Stomach (tissue), 9 donors: ENCODE data around the gene RBM47. TPM values are rescaled to one million over a fixed set of nuclear protein-coding genes. Genes with fewer than 3 reads are reported as not detected.

Experiments used
- DNase-seq, 2 donors: peaks; one replicate each; pipeline versions ENCODE4 v3.0.0 to v3.0.0-alpha.2; 2013 to 2019
- H3K27ac ChIP-seq, 5 donors: fragments of 200-600 bp in 4 of 5; sonication (generic) in 4 of 5; one replicate each; pipeline ENCODE4 v1.5.1; 2013 to 2019; ENCODE audit warnings: mild to moderate bottlenecking in 1 of 5, moderate library complexity in 1 of 5
- H3K27me3 ChIP-seq, 3 donors: fragments of 200-600 bp; sonication (generic); one replicate each; pipeline ENCODE4 v1.5.1; 2017 to 2019; ENCODE audit warnings: mixed run types in 1 of 3
- H3K36me3 ChIP-seq, 4 donors: fragments of 200-600 bp; sonication (generic); 1 replicate in 3 of 4; 2 replicates in 1 of 4; pipeline ENCODE4 v1.5.1; 2016 to 2019
- H3K4me1 ChIP-seq, 4 donors: fragments of 200-600 bp; sonication (generic); one replicate each; pipeline ENCODE4 v1.5.1; 2016 to 2019
- H3K4me3 ChIP-seq, 4 donors: fragments of 200-600 bp; sonication (generic) in 3 of 4; one replicate each; pipeline ENCODE4 v1.5.1; 2016 to 2019; ENCODE audit warnings: mild to moderate bottlenecking in 1 of 4
- H3K9me3 ChIP-seq, 4 donors: fragments of 200-600 bp; sonication (generic); one replicate each; pipeline ENCODE4 v1.5.1; 2016 to 2019
- EP300 ChIP-seq: sonication (generic); formaldehyde crosslinking; IDR thresholded peaks from one replicate; pipeline ENCODE4 v1.6.1; 2017; ENCODE audit warnings: antibody characterized with exemption
- POLR2A ChIP-seq, 4 donors: fragments of 450-650 bp; IDR thresholded peaks; one replicate each; pipeline ENCODE4 v1.6.1; 2016; ENCODE audit warnings: antibody characterized with exemption in 4 of 4, control low read depth in 2 of 4, mild to moderate bottlenecking in 1 of 4, moderate library complexity in 1 of 4
- POLR2AphosphoS5 ChIP-seq, 3 donors: sonication (generic); formaldehyde crosslinking; IDR thresholded peaks; one replicate each; pipeline ENCODE4 v1.6.1; 2016; ENCODE audit warnings: antibody characterized with exemption in 3 of 3
- WGBS, 5 donors: extraction: QIAGEN DNeasy Blood & Tissue Kit in 3 of 5; methylation state at CpG; one replicate each; pipeline versions ENCODE4 v1.1.5 to v1.1.7; 2013 to 2018; 5-methylcytosine and 5-hydroxymethylcytosine counted together
- intact Hi-C: fragments of 100-400 bp; cut with DNase I; formaldehyde crosslinking; loops from one replicate; pipeline ENCODE4 v1.15.1; 2023; ENCODE audit warnings: low total_unique reads
- polyA plus RNA-seq, 3 donors: library from polyadenylated mRNA; stranded (reverse); fragments of 200-250 nt; gene quantifications; one replicate each; pipeline ENCODE4 v1.2.3, GENCODE V29; 2013
- total RNA-seq, 5 donors: library from RNA; depleted of rRNA; stranded (reverse); fragments of >200 nt; gene quantifications; one replicate each; pipeline versions ENCODE4 v1.1.0 to v1.2.3, GENCODE V29; 2014 to 2016
- TF ChIP-seq, protein P1 (sequence below), 7 experiments: fragments of 450-650 bp in 4 of 7; fragments of 200-600 bp in 3 of 7; sonication (generic) in 3 of 7; IDR thresholded peaks; one replicate each; pipeline ENCODE4 v1.5.1; 2016 to 2019; ENCODE audit warnings: antibody characterized with exemption in 7 of 7, control low read depth in 2 of 7, mild to moderate bottlenecking in 1 of 7
- donor health status: healthy with polysubstance abuse.
- donor health status: Bipolar disorder and iron deficiency.
- donor health status: healthy.

The RBM47 gene
- total and polyA plus RNA-seq, 8 donors: 18.5 to 448 (median 160) TPM

- 56 to 67% (median 61%) methylated on average over 6 of the region's 6 CpGs for WGBS, 5 donors
- H3K27me3 ChIP-seq: no peaks in the 10 kb centered on the region
- no peak for TF ChIP-seq POLR2AphosphoS5 (IDR thresholded peaks at IDR 0.05)
- TF ChIP-seq, protein P1, sequence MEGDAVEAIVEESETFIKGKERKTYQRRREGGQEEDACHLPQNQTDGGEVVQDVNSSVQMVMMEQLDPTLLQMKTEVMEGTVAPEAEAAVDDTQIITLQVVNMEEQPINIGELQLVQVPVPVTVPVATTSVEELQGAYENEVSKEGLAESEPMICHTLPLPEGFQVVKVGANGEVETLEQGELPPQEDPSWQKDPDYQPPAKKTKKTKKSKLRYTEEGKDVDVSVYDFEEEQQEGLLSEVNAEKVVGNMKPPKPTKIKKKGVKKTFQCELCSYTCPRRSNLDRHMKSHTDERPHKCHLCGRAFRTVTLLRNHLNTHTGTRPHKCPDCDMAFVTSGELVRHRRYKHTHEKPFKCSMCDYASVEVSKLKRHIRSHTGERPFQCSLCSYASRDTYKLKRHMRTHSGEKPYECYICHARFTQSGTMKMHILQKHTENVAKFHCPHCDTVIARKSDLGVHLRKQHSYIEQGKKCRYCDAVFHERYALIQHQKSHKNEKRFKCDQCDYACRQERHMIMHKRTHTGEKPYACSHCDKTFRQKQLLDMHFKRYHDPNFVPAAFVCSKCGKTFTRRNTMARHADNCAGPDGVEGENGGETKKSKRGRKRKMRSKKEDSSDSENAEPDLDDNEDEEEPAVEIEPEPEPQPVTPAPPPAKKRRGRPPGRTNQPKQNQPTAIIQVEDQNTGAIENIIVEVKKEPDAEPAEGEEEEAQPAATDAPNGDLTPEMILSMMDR (IDR thresholded peaks at IDR 0.05): no peak
- TF ChIP-seq EP300: no peak
- no peak for TF ChIP-seq POLR2A (IDR thresholded peaks at IDR 0.05)
- intact Hi-C loops: no loop called here
- H3K36me3 ChIP-seq: no peaks in the 10 kb centered on the region
- peaks cover 16 to 50% (median 27%) of the 10 kb centered on the region in 4 donors for H3K4me1 ChIP-seq
- no peaks in the 10 kb centered on the region for H3K9me3 ChIP-seq
- peak overlapping the region in 2 of 5 donors; percentile 60 to 89 for H3K27ac ChIP-seq
- DNase-seq: peak in 1 of 2 donors; percentile 47
- H3K4me3 ChIP-seq: no peak overlapping the region
Observed at GRCh38 chr4:40573593-40574311, 55.9 kb downstream of the RBM47 start.

DNA sequence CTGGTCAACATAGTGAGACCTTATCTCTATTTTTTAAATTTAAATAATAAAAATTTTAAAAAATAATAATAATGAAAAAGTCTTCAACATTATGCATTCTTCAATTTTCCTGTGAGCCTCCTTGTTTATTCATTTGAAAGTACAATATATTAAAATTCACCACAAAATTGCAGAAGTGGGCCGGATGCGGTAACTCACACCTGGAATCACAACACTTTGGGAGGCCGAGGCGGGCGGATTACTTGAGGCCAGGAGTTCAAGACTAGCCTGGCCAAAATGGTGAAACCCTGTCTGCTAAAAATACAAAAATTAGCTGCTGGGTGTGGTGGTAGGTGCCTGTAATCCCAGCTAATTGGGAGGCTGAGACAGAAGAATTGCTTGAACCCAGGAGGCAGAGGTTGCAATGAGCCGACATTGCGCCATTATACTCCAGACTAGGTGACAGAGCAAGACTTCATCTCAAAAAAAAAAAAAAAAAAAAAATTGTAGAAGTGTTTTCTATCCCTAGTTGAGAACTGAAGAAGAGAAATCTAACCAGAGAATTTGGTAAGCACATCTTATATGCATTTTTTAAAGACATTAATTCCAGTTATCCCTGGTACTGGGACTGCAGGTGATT is 56.9 kb downstream of the RBM47 start:
- Histone ChIP-seq H3K36me3 (no peaks in the 10 kb centered on the region), H3K4me1 (peaks cover 10 to 40% (median 23%) of the 10 kb centered on the region in 4 donors), H3K9me3 (no peaks in the 10 kb centered on the region), H3K4me3 (no peak overlapping the region), H3K27me3 (no peaks in the 10 kb centered on the region), H3K27ac (peak overlapping the region in 1 of 5 donors; percentile 60)
- WGBS, 5 donors: 78 to 97% (median 93%) methylated on average over 7 of the region's 7 CpGs
- intact Hi-C loops: no loop called here
- TF ChIP-seq POLR2AphosphoS5 (IDR thresholded peaks at IDR 0.05) (no peak), POLR2A (IDR thresholded peaks at IDR 0.05) (no peak)
- DNase-seq: no peak

GRCh38 chr4:40571208-40571607 is 58.5 kb downstream of the RBM47 start:
- Histone ChIP-seq H3K4me3 (no peak overlapping the region), H3K27me3 (no peaks in the 10 kb centered on the region), H3K4me1 (peaks cover 6 to 29% (median 14%) of the 10 kb centered on the region in 4 donors), H3K9me3 (no peaks in the 10 kb centered on the region), H3K27ac (no peak overlapping the region), H3K36me3 (no peaks in the 10 kb centered on the region)
- intact Hi-C loops: no loop called here
- no peak for DNase-seq
- TF ChIP-seq POLR2AphosphoS5 (IDR thresholded peaks at IDR 0.05) (no peak), EP300 (no peak), POLR2A (IDR thresholded peaks at IDR 0.05) (no peak)
- TF ChIP-seq, protein P1 (IDR thresholded peaks at IDR 0.05): no peak

GRCh38 chr4:40570348-40571077 is 59.2 kb downstream of the RBM47 start:
- Histone ChIP-seq H3K27ac (no peak overlapping the region), H3K4me1 (peaks cover under 1 to 26% (median 9%) of the 10 kb centered on the region in 4 donors), H3K27me3 (no peaks in the 10 kb centered on the region), H3K4me3 (no peak overlapping the region), H3K36me3 (no peaks in the 10 kb centered on the region), H3K9me3 (no peaks in the 10 kb centered on the region)
- DNase-seq: no peak
- intact Hi-C loops: no loop called here
- TF ChIP-seq POLR2A (IDR thresholded peaks at IDR 0.05): no peak
- no peak for TF ChIP-seq EP300
- TF ChIP-seq, protein P1 (IDR thresholded peaks at IDR 0.05): no peak
- TF ChIP-seq POLR2AphosphoS5 (IDR thresholded peaks at IDR 0.05): no peak
- WGBS, 5 donors: 91 to 97% (median 95%) methylated on average over 14 of the region's 14 CpGs
